Brain pericyte (primary cell): ENCODE results near the gene ANTKMT.

ENCODE experiments used
- DNase-seq: peaks from one replicate; pipeline ENCODE4 v3.0.0-alpha.2; 2012; ENCODE audit warnings: low read depth, low spot score

The ANTKMT gene

GRCh38 chr16:727291-727977, 6.5 kb downstream of the ANTKMT start:
- no peak for DNase-seq

- DNase-seq = no peak
Measured at GRCh38 chr16:728131-728889, 7.4 kb downstream of the ANTKMT start.

- DNase-seq = no peak
Measured at GRCh38 chr16:728890-729744, 8.2 kb downstream of the ANTKMT start.

- no peak for DNase-seq
Measured at GRCh38 chr16:729768-730665, 9.1 kb downstream of the ANTKMT start.

GRCh38 chr16:730666-731509, 9.9 kb downstream of the ANTKMT start:
- no peak for DNase-seq

GRCh38 chr16:732332-732731, 11.4 kb downstream of the ANTKMT start:
- no peak for DNase-seq

- no peak for DNase-seq
Measured at GRCh38 chr16:732936-733335, 12.0 kb downstream of the ANTKMT start.

- DNase-seq = no peak
Measured at GRCh38 chr16:733382-734207, 12.6 kb downstream of the ANTKMT start.

- DNase-seq = no peak
Measured at GRCh38 chr16:734208-734980, 13.4 kb downstream of the ANTKMT start.

- DNase-seq = no peak
Measured at GRCh38 chr16:734981-735881, 14.3 kb downstream of the ANTKMT start.

- no peak for DNase-seq
Measured at GRCh38 chr16:735982-736453, 15.1 kb downstream of the ANTKMT start.

- no peak for DNase-seq
Measured at GRCh38 chr16:736936-737481, 16.1 kb downstream of the ANTKMT start.

GRCh38 chr16:739560-740458, 18.9 kb downstream of the ANTKMT start:
- DNase-seq = no peak

GRCh38 chr16:740459-740763, 19.5 kb downstream of the ANTKMT start:
- no peak for DNase-seq

- DNase-seq = peak; percentile 60
Measured at GRCh38 chr16:740764-741505, 20.0 kb downstream of the ANTKMT start, which contains the start of gene CIAO3. CIAO3 (minus strand) TSS chr16:740997; CDS start chr16:740985, 12 bp downstream.
